ENCODE results near the gene MTMR3.

DNA sequence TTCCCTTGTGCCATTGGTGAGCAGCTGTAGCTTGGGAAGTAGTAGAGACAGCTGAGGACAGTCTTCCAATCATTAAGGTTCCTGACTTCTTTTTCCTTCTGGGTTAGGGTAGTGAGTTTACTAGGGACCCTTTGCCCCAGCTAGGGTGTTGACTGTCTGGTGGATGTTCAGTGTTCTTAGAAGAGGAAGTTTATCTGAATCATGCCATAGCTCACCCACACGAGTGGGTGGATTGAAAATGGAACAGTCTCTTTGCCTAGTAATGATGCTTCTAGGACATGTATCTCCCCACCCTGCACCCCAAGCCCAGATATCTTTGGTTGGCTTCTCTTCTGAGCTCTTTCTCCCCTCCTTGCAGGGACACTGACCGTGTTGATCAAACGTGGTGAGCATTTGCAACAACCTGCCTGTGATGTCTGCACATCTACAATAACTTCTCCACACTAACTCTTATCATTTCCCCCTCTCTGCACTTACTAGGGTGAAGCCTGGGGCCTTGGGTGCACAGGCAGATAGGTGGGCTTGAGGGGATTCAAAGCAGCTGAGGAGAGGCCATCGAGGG lies 140.2 kb downstream of the MTMR3 start:
- no peak for TF ChIP-seq CTCF (IDR thresholded peaks at IDR 0.05)
- no peak for TF ChIP-seq POLR2AphosphoS5 (IDR thresholded peaks at IDR 0.05)
- TF ChIP-seq POLR2A (IDR thresholded peaks at IDR 0.05), result no peak

All from breast epithelium (tissue), 3 donors.